HepG2 (cell line): Measurements from ENCODE around the gene MAP3K7CL. TPM values are rescaled to one million over a fixed set of nuclear protein-coding genes. Genes with fewer than 3 reads are reported as not detected.

ENCODE experiments used
- ATAC-seq: fragments of 200-7000 bp; cut with Tn5 transposase; 3 replicates; pipeline ENCODE4 v1.9.1; 2020; ENCODE audit warnings: mild to moderate bottlenecking, moderate library complexity
- BruUV-seq: library from RNA; stranded (reverse); fragments of 400-500 nt; replicated peaks from 2 replicates; lab custom pipeline; 2021; lab: Mats Ljungman, UMichigan
- CTCF ChIA-PET: fragments of 300-600 bp; formaldehyde crosslinking; extraction: SDS; loops from one replicate; lab custom pipeline; 2021; ENCODE audit warnings: low total read pairs, inconsistent platforms, low intra/inter-chr PET ratio; lab: Yijun Ruan, JAX
- POLR2A ChIA-PET: fragments of 350-600 bp; sonication (Branson Sonifier 250); formaldehyde crosslinking; loops from one replicate; lab custom pipeline; 2020; ENCODE audit warnings: antibody characterized with exemption, inconsistent platforms; lab: Yijun Ruan, JAX
- DNase-seq: peaks from one replicate; pipeline ENCODE4 v3.0.0-alpha.2; 2015; ENCODE audit warnings: low spot score
- FAIRE-seq: peaks from 3 replicates; lab custom pipeline; 2011; peaks lifted over from hg19 to GRCh38; lab: Jason Lieb, UNC
- H2AFZ ChIP-seq: one replicate; pipeline ENCODE4 v1.6.1; 2011; ENCODE audit warnings: low read length, inconsistent platforms
- H3K27ac ChIP-seq: fragments of 300-600 bp; 3 replicates; pipeline ENCODE4 v1.8.0; 2011; ENCODE audit warnings: mixed run types, mild to moderate bottlenecking, mixed read lengths, low read length, inconsistent platforms; ENCODE audit not compliant: insufficient read depth; ENCODE audit errors: extremely low read length
- H3K27me3 ChIP-seq, 2 experiments: fragments of 200-600 bp in 1 of 2; 2 replicates in 1 of 2; 3 replicates in 1 of 2; pipeline versions ENCODE4 v1.6.0 to v1.8.0; 2011; ENCODE audit warnings: low read length in 2 of 2, mild to moderate bottlenecking in 2 of 2, moderate library complexity in 2 of 2, inconsistent platforms in 1 of 2; ENCODE audit not compliant: insufficient read depth in 2 of 2, control insufficient read depth in 1 of 2
- H3K36me3 ChIP-seq, 2 experiments: fragments of 200-600 bp in 1 of 2; replicated peaks in 1 of 2; 2 replicates in 1 of 2; 3 replicates in 1 of 2; pipeline versions ENCODE4 v1.5.1 to v1.8.0; 2011; ENCODE audit warnings: low read length in 2 of 2, inconsistent platforms in 1 of 2; ENCODE audit not compliant: insufficient read depth in 2 of 2, control insufficient read depth in 1 of 2
- H3K4me1 ChIP-seq: 2 replicates; pipeline ENCODE4 v1.5.1; 2012; ENCODE audit warnings: low read length, inconsistent platforms; ENCODE audit not compliant: insufficient read depth
- H3K4me2 ChIP-seq: 2 replicates; pipeline ENCODE4 v1.6.0; 2011; ENCODE audit warnings: low read depth, low read length, inconsistent platforms
- H3K4me3 ChIP-seq, 3 experiments: fragments of 200-600 bp in 1 of 3; sonication (generic), shearing (Covaris generic) in 1 of 3; replicated peaks in 1 of 3; 2 replicates each; pipeline ENCODE4 v1.5.1; 2011 to 2016; ENCODE audit warnings: low read length in 3 of 3, inconsistent platforms in 2 of 3, low read depth in 2 of 3, mild to moderate bottlenecking in 2 of 3, control low read depth in 1 of 3, mixed read lengths in 1 of 3; ENCODE audit not compliant: insufficient read depth in 1 of 3
- H3K79me2 ChIP-seq: one replicate; pipeline ENCODE4 v1.6.1; 2011; ENCODE audit warnings: low read length, inconsistent platforms; ENCODE audit not compliant: insufficient read depth
- H3K9ac ChIP-seq: 2 replicates; pipeline ENCODE4 v1.6.0; 2011; ENCODE audit warnings: mild to moderate bottlenecking, low read depth, low read length, inconsistent platforms; ENCODE audit not compliant: insufficient read depth
- H3K9me3 ChIP-seq: 2 replicates; pipeline ENCODE4 v1.5.1; 2012; ENCODE audit warnings: mild to moderate bottlenecking, low read length
- H4K20me1 ChIP-seq: 2 replicates; pipeline ENCODE4 v1.6.0; 2011; ENCODE audit warnings: inconsistent platforms, mild to moderate bottlenecking, low read length, moderate library complexity; ENCODE audit not compliant: insufficient read depth
- CEBPB ChIP-seq: IDR thresholded peaks from 2 replicates; pipeline ENCODE4 v1.6.1; 2011; ENCODE audit warnings: low read depth, low read length, improper control_type of control experiment, borderline replicate concordance
- ISX ChIP-seq: sonication (generic); formaldehyde crosslinking; conservative IDR thresholded peaks from 2 replicates; pipeline ENCODE4 v1.5.0; 2020; ENCODE audit warnings: missing genetic modification reagents
- PHF21A ChIP-seq: sonication (generic); formaldehyde crosslinking; IDR thresholded peaks from 2 replicates; pipeline ENCODE4 v1.5.0; 2020; ENCODE audit warnings: mild to moderate bottlenecking, missing genetic modification reagents
- POLR2AphosphoS2 ChIP-seq: IDR thresholded peaks from 2 replicates; pipeline ENCODE4 v1.6.1; 2011; ENCODE audit warnings: low read depth, low read length, improper control_type of control experiment
- RNF2 ChIP-seq: fragments of 450-650 bp; conservative IDR thresholded peaks from 2 replicates; pipeline ENCODE4 v1.6.1; 2016; ENCODE audit warnings: low read depth
- SUZ12 ChIP-seq: fragments of 150-350 bp; IDR thresholded peaks from 2 replicates; pipeline ENCODE4 v1.6.1; 2014; ENCODE audit warnings: low read depth, low read length
- ZNF12 ChIP-seq: sonication (generic); formaldehyde crosslinking; IDR thresholded peaks from 2 replicates; pipeline ENCODE4 v1.5.0; 2020; ENCODE audit warnings: missing genetic modification reagents
- ZNF20 ChIP-seq: sonication (generic); formaldehyde crosslinking; IDR thresholded peaks from 2 replicates; pipeline ENCODE4 v1.4.0; 2020; ENCODE audit warnings: mild to moderate bottlenecking, moderate library complexity, missing genetic modification reagents
- ZNF563 ChIP-seq: sonication (generic); formaldehyde crosslinking; IDR thresholded peaks from 2 replicates; pipeline ENCODE4 v1.8.0; 2022; ENCODE audit warnings: mild to moderate bottlenecking, moderate library complexity, missing genetic modification reagents
- ZNF660 ChIP-seq: sonication (generic); formaldehyde crosslinking; IDR thresholded peaks from 2 replicates; pipeline ENCODE4 v1.5.1; 2020; ENCODE audit warnings: mild to moderate bottlenecking, low read depth, missing genetic modification reagents, borderline replicate concordance
- ZNF83 ChIP-seq: sonication (generic); formaldehyde crosslinking; IDR thresholded peaks from 2 replicates; pipeline ENCODE4 v1.4.0; 2020; ENCODE audit warnings: missing genetic modification reagents, mild to moderate bottlenecking, borderline replicate concordance
- WGBS: methylation state at CpG from one replicate; pipeline ENCODE4 v1.1.6; 2017; ENCODE audit warnings: low lambda C conversion rate; 5-methylcytosine and 5-hydroxymethylcytosine counted together
- in situ Hi-C: cut with HindIII; loops from 2 replicates; pipeline ENCODE4 v1.10.0; 2017; ENCODE audit warnings: low pct_unique_long_range_greater_than_20kb; ENCODE audit not compliant: extremely low pct_ligation_motif_present
- intact Hi-C: fragments of 100-400 bp; cut with micrococcal nuclease; formaldehyde crosslinking; loops from one replicate; pipeline ENCODE4 v1.10.0; 2022; ENCODE audit not compliant: unreplicated experiment
- polyA plus RNA-seq, 8 experiments: library from polyadenylated mRNA; depleted of rRNA in 3 of 8; stranded (reverse) in 7 of 8; unstranded in 1 of 8; fragments of >200 nt; fragmentation: Illumina TruSeq in 4 of 8; extraction: Trizol in 4 of 8; gene quantifications; 2 replicates each; pipeline versions ENCODE4 v1.2.1 to v1.2.3, GENCODE V29; 2011 to 2016; ENCODE audit warnings: low read depth in 4 of 8, missing spikeins in 1 of 8, mixed read lengths in 1 of 8; ENCODE audit not compliant: insufficient read depth in 1 of 8
- total RNA-seq, 5 experiments: library from RNA; depleted of rRNA; stranded (reverse); fragments of >200 nt; fragmentation: Illumina TruSeq; extraction: Trizol; gene quantifications; 2 replicates each; pipeline ENCODE4 v1.2.3, GENCODE V29; 2016; ENCODE audit warnings: low read depth in 1 of 5
- TF ChIP-seq, protein P1 (sequence below): sonication (generic); formaldehyde crosslinking; IDR thresholded peaks from 2 replicates; pipeline ENCODE4 v1.4.0; 2020; ENCODE audit warnings: missing genetic modification reagents
- TF ChIP-seq, protein P2 (sequence below): sonication (generic); formaldehyde crosslinking; IDR thresholded peaks from 2 replicates; pipeline ENCODE4 v1.4.0; 2020; ENCODE audit warnings: missing genetic modification reagents
- TF ChIP-seq, protein P3 (sequence below): sonication (generic); formaldehyde crosslinking; IDR thresholded peaks from 2 replicates; pipeline ENCODE4 v1.5.1; 2020; ENCODE audit warnings: mild to moderate bottlenecking, missing genetic modification reagents, borderline replicate concordance

The MAP3K7CL gene
- total and polyA plus RNA-seq, 2 of the 13 experiments (the other 11 are each of a cell fraction or from before 2014, with no cell fraction given), result 0.04 to 0.15 TPM

DNA sequence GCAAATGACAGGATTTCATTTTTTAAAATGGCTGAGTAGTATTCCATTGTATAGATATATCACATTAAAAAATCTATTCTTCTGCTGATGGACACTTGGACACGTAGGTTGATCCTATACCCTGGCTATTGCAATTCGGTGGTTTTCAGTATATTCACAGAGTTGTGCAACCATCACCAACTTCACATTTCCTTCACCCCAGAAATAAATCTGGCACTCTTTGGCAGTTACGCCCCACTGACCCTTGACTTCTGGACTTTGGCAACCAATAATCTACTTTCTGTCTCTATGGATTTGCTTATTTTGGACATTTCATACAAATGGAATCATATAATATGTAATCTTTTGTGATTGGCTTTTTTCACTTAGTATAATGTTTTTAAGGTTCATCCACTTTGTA, 35.9 kb downstream of the MAP3K7CL start (continued):
- no peak for TF ChIP-seq SUZ12
- no peak for TF ChIP-seq CEBPB
- TF ChIP-seq, protein P1, sequence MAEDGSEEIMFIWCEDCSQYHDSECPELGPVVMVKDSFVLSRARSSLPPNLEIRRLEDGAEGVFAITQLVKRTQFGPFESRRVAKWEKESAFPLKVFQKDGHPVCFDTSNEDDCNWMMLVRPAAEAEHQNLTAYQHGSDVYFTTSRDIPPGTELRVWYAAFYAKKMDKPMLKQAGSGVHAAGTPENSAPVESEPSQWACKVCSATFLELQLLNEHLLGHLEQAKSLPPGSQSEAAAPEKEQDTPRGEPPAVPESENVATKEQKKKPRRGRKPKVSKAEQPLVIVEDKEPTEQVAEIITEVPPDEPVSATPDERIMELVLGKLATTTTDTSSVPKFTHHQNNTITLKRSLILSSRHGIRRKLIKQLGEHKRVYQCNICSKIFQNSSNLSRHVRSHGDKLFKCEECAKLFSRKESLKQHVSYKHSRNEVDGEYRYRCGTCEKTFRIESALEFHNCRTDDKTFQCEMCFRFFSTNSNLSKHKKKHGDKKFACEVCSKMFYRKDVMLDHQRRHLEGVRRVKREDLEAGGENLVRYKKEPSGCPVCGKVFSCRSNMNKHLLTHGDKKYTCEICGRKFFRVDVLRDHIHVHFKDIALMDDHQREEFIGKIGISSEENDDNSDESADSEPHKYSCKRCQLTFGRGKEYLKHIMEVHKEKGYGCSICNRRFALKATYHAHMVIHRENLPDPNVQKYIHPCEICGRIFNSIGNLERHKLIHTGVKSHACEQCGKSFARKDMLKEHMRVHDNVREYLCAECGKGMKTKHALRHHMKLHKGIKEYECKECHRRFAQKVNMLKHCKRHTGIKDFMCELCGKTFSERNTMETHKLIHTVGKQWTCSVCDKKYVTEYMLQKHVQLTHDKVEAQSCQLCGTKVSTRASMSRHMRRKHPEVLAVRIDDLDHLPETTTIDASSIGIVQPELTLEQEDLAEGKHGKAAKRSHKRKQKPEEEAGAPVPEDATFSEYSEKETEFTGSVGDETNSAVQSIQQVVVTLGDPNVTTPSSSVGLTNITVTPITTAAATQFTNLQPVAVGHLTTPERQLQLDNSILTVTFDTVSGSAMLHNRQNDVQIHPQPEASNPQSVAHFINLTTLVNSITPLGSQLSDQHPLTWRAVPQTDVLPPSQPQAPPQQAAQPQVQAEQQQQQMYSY (CRISPR knock-in tag), result no peak
- no peak for TF ChIP-seq PHF21A (CRISPR knock-in tag)

DNA sequence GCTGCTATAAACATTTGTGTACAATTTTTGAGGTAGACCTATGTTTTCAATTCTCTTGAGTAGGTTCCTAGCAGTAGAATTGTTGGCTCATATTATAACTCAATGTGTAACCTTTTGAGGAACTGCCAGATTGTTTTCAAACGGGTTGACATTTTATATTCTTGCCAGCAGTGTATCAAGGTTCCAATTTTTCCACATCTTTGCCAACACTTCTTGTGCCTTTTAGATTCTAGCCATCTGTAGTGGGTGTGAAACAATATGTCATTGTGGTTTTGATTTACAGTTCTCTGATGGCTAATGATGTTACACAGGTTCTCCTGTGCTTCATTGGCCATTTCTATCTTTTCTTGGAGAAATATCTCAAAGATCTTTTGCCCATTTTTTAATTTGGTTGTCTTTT, 36.4 kb downstream of the MAP3K7CL start:
- H3K9ac ChIP-seq, result no peak overlapping the region
- no TSS peak for BruUV-seq
- in situ Hi-C loops, result loop anchor here (10.0 kb wide), 1 partner anchor 208 kb away; no protein-coding TSS in a partner anchor
- TF ChIP-seq, protein P2, sequence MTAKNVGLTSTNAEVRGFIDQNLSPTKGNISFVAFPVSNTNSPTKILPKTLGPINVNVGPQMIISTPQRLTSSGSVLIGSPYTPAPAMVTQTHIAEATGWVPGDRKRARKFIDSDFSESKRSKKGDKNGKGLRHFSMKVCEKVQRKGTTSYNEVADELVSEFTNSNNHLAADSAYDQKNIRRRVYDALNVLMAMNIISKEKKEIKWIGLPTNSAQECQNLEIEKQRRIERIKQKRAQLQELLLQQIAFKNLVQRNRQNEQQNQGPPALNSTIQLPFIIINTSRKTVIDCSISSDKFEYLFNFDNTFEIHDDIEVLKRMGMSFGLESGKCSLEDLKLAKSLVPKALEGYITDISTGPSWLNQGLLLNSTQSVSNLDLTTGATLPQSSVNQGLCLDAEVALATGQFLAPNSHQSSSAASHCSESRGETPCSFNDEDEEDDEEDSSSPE, result no peak
- TF ChIP-seq RNF2 (no peak), ZNF12 (CRISPR knock-in tag) (no peak), ZNF563 (CRISPR knock-in tag) (no peak), ZNF83 (CRISPR knock-in tag) (no peak), ZNF660 (no peak), POLR2AphosphoS2 (no peak), ZNF20 (CRISPR knock-in tag) (no peak), ISX (no peak)
- TF ChIP-seq, protein P3, sequence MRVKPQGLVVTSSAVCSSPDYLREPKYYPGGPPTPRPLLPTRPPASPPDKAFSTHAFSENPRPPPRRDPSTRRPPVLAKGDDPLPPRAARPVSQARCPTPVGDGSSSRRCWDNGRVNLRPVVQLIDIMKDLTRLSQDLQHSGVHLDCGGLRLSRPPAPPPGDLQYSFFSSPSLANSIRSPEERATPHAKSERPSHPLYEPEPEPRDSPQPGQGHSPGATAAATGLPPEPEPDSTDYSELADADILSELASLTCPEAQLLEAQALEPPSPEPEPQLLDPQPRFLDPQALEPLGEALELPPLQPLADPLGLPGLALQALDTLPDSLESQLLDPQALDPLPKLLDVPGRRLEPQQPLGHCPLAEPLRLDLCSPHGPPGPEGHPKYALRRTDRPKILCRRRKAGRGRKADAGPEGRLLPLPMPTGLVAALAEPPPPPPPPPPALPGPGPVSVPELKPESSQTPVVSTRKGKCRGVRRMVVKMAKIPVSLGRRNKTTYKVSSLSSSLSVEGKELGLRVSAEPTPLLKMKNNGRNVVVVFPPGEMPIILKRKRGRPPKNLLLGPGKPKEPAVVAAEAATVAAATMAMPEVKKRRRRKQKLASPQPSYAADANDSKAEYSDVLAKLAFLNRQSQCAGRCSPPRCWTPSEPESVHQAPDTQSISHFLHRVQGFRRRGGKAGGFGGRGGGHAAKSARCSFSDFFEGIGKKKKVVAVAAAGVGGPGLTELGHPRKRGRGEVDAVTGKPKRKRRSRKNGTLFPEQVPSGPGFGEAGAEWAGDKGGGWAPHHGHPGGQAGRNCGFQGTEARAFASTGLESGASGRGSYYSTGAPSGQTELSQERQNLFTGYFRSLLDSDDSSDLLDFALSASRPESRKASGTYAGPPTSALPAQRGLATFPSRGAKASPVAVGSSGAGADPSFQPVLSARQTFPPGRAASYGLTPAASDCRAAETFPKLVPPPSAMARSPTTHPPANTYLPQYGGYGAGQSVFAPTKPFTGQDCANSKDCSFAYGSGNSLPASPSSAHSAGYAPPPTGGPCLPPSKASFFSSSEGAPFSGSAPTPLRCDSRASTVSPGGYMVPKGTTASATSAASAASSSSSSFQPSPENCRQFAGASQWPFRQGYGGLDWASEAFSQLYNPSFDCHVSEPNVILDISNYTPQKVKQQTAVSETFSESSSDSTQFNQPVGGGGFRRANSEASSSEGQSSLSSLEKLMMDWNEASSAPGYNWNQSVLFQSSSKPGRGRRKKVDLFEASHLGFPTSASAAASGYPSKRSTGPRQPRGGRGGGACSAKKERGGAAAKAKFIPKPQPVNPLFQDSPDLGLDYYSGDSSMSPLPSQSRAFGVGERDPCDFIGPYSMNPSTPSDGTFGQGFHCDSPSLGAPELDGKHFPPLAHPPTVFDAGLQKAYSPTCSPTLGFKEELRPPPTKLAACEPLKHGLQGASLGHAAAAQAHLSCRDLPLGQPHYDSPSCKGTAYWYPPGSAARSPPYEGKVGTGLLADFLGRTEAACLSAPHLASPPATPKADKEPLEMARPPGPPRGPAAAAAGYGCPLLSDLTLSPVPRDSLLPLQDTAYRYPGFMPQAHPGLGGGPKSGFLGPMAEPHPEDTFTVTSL (CRISPR knock-in tag), result no peak
- TF ChIP-seq, all 625 proteins: peak for 0
- Histone ChIP-seq H3K36me3 (no peaks in the 10 kb centered on the region), H3K27me3 (no peaks in the 10 kb centered on the region), H3K4me2 (no peak overlapping the region), H3K4me3 (no peak overlapping the region), H3K27ac (no peak overlapping the region), H3K79me2 (no peaks in the 10 kb centered on the region), H2AFZ (no peak overlapping the region), H3K4me1 (no peaks in the 10 kb centered on the region), H3K9me3 (no peaks in the 10 kb centered on the region), H4K20me1 (no peaks in the 10 kb centered on the region)
- intact Hi-C loops, result no loop called here
- ATAC-seq, result no peak
- 0% methylated on average over 1 of the region's 1 CpG for WGBS
- no peak for FAIRE-seq
- POLR2A ChIA-PET, result no interaction called here
- DNase-seq, result no peak
- CTCF ChIA-PET, result no interaction called here
